CD4-positive, alpha-beta T cell treated with Interleukin-2 at 100 ng/mL for 4 hours (primary cell): ENCODE results near the gene PLEKHM3.
"Not testable (repeated sequence)": the region's sequence is repeated elsewhere in the genome, so short reads cannot be mapped to it uniquely, and the experiment has no call there.

Source experiments
- DNase-seq: peaks from one replicate; pipeline ENCODE4 v3.0.0-alpha.2; 2020; ENCODE audit warnings: low spot score

The PLEKHM3 gene

GRCh38 chr2:207823865-207824264 lies 201.5 kb downstream of the PLEKHM3 start:
- no peak for DNase-seq

GRCh38 chr2:207819839-207820784 lies 205.2 kb downstream of the PLEKHM3 start:
- DNase-seq = no peak

- no peak for DNase-seq
Measured at GRCh38 chr2:207819021-207819797, 206.1 kb downstream of the PLEKHM3 start.

GRCh38 chr2:207816546-207816945 lies 208.8 kb downstream of the PLEKHM3 start:
- no peak for DNase-seq

GRCh38 chr2:207815254-207815653 lies 210.1 kb downstream of the PLEKHM3 start:
- DNase-seq = no peak

GRCh38 chr2:207813942-207814341 lies 211.4 kb downstream of the PLEKHM3 start:
- DNase-seq = no peak

GRCh38 chr2:207813221-207813916 lies 212.0 kb downstream of the PLEKHM3 start:
- no peak for DNase-seq

GRCh38 chr2:207812726-207813080 lies 212.6 kb downstream of the PLEKHM3 start:
- DNase-seq = no peak

GRCh38 chr2:207812058-207812725 lies 213.1 kb downstream of the PLEKHM3 start:
- DNase-seq = no peak

GRCh38 chr2:207811658-207812057 lies 213.7 kb downstream of the PLEKHM3 start:
- DNase-seq = not testable (repeated sequence)

- DNase-seq = no peak
Measured at GRCh38 chr2:207810200-207810788, 215.0 kb downstream of the PLEKHM3 start.

- DNase-seq = no peak
Measured at GRCh38 chr2:207808119-207808518, 217.2 kb downstream of the PLEKHM3 start.

GRCh38 chr2:207807516-207807915 lies 217.8 kb downstream of the PLEKHM3 start:
- no peak for DNase-seq

- DNase-seq = no peak
Measured at GRCh38 chr2:207805566-207806226, 219.6 kb downstream of the PLEKHM3 start.

GRCh38 chr2:207802650-207803049 lies 222.7 kb downstream of the PLEKHM3 start:
- DNase-seq = no peak

GRCh38 chr2:207801259-207801658 lies 224.1 kb downstream of the PLEKHM3 start:
- DNase-seq = no peak

GRCh38 chr2:207796585-207797350 lies 228.6 kb downstream of the PLEKHM3 start:
- no peak for DNase-seq

GRCh38 chr2:207792244-207792785 lies 233.0 kb downstream of the PLEKHM3 start:
- no peak for DNase-seq

GRCh38 chr2:207791579-207792243 lies 233.6 kb downstream of the PLEKHM3 start:
- no peak for DNase-seq
